ENCODE results near the gene EZR.
"Not testable (repeated sequence)": the region's sequence is repeated elsewhere in the genome, so short reads cannot be mapped to it uniquely, and the experiment has no call there.

DNA sequence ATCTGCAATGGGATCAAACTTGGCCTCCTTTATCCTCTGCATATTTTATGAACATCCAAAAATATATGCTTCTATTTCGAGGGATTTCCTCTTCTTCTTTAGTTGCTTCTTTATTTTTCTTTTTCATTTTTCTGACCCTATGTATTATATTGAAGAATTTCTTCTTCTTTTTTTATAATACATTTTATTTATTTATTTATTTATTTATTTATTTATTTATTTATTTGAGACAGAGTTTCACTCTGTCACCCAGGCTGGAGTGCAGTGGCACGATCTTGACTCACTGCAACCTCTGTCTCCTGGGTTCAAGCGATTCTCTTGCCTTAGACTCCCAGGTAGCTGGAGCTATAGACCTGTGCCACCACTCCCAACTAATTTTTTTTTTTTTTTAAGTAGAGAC is 19.6 kb upstream of the EZR start:
- TF ChIP-seq, protein P1, sequence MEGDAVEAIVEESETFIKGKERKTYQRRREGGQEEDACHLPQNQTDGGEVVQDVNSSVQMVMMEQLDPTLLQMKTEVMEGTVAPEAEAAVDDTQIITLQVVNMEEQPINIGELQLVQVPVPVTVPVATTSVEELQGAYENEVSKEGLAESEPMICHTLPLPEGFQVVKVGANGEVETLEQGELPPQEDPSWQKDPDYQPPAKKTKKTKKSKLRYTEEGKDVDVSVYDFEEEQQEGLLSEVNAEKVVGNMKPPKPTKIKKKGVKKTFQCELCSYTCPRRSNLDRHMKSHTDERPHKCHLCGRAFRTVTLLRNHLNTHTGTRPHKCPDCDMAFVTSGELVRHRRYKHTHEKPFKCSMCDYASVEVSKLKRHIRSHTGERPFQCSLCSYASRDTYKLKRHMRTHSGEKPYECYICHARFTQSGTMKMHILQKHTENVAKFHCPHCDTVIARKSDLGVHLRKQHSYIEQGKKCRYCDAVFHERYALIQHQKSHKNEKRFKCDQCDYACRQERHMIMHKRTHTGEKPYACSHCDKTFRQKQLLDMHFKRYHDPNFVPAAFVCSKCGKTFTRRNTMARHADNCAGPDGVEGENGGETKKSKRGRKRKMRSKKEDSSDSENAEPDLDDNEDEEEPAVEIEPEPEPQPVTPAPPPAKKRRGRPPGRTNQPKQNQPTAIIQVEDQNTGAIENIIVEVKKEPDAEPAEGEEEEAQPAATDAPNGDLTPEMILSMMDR (IDR thresholded peaks at IDR 0.05; ENCODE audit: low read depth, low read length) = not testable (repeated sequence)
- not testable (repeated sequence) for TF ChIP-seq EZH2phosphoT487 (IDR thresholded peaks at IDR 0.05; ENCODE audit: low read depth)

Measured in OCI-LY3 (cell line).